SK-N-SH (cell line): ENCODE data around the gene FAM3C. TPM values are rescaled to one million over a fixed set of nuclear protein-coding genes. Genes with fewer than 3 reads are reported as not detected.
"Not testable (repeated sequence)": the region's sequence is repeated elsewhere in the genome, so short reads cannot be mapped to it uniquely, and the experiment has no call there.

Experiments
- CTCF ChIA-PET: fragments of 300-600, 350-600 bp; formaldehyde crosslinking; extraction: SDS; loops from one replicate; lab custom pipeline; 2021; lab: Yijun Ruan, JAX
- POLR2A ChIA-PET: fragments of 350-600 bp; sonication (Branson Sonifier 250); formaldehyde crosslinking; extraction: SDS; loops from one replicate; lab custom pipeline; 2020; ENCODE audit warnings: antibody characterized with exemption, inconsistent platforms; lab: Yijun Ruan, JAX
- DNase-seq: peaks from one replicate; pipeline ENCODE4 v3.0.0; 2012
- H2AFZ ChIP-seq: fragments of 200-600 bp; sonication (generic); 2 replicates; pipeline ENCODE4 v1.8.1; 2016; ENCODE audit warnings: antibody characterized with exemption, mild to moderate bottlenecking, low read depth
- H3F3A ChIP-seq: fragments of 200-600 bp; sonication (generic); replicated peaks from 2 replicates; pipeline ENCODE3; 2016; ENCODE audit warnings: antibody characterized with exemption, mild to moderate bottlenecking; ENCODE audit not compliant: insufficient read depth
- H3K27ac ChIP-seq, 2 experiments: fragments of 200-500 bp in 1 of 2; fragments of 200-600 bp in 1 of 2; sonication (Bioruptor generic) in 1 of 2; sonication (generic), shearing (Covaris generic) in 1 of 2; 2 replicates each; pipeline versions ENCODE4 v1.5.1 to v1.6.1; 2014 to 2016; ENCODE audit warnings: low read depth in 2 of 2, inconsistent platforms in 1 of 2, low read length in 1 of 2, mild to moderate bottlenecking in 1 of 2, mixed read lengths in 1 of 2
- H3K27me3 ChIP-seq: fragments of 200-600 bp; sonication (generic), shearing (Covaris generic); 2 replicates; pipeline ENCODE4 v1.6.1; 2016; ENCODE audit warnings: mixed run types; ENCODE audit not compliant: insufficient read depth
- H3K36me3 ChIP-seq, 2 experiments: fragments of 200-500 bp in 1 of 2; fragments of 200-600 bp in 1 of 2; sonication (Bioruptor generic) in 1 of 2; sonication (generic) in 1 of 2; replicated peaks in 1 of 2; 2 replicates each; pipeline versions ENCODE3 to v1.5.1; 2014 to 2016; ENCODE audit warnings: low read length in 1 of 2, mild to moderate bottlenecking in 1 of 2; ENCODE audit not compliant: insufficient read depth in 2 of 2, control insufficient read depth in 1 of 2
- H3K4me1 ChIP-seq, 2 experiments: fragments of 200-500 bp in 1 of 2; fragments of 200-600 bp in 1 of 2; sonication (Bioruptor generic) in 1 of 2; sonication (generic), shearing (Covaris generic) in 1 of 2; 2 replicates each; pipeline versions ENCODE4 v1.5.1 to v1.6.1; 2014 to 2016; ENCODE audit warnings: low read depth in 1 of 2, low read length in 1 of 2, mixed run types in 1 of 2; ENCODE audit not compliant: insufficient read depth in 2 of 2, control insufficient read depth in 1 of 2
- H3K4me2 ChIP-seq: fragments of 200-600 bp; sonication (generic), shearing (Covaris generic); 2 replicates; pipeline ENCODE4 v1.6.1; 2017; ENCODE audit warnings: mixed run types
- H3K4me3 ChIP-seq, 2 experiments: fragments of 200-500 bp in 1 of 2; fragments of 200-600 bp in 1 of 2; sonication (Bioruptor generic) in 1 of 2; sonication (generic), shearing (Covaris generic) in 1 of 2; 2 replicates each; pipeline versions ENCODE4 v1.5.1 to v1.8.1; 2014 to 2016; ENCODE audit warnings: low read depth in 2 of 2, inconsistent platforms in 1 of 2, low read length in 1 of 2, mild to moderate bottlenecking in 1 of 2, mixed read lengths in 1 of 2, moderate library complexity in 1 of 2
- H3K79me2 ChIP-seq: fragments of 200-600 bp; sonication (generic); 2 replicates; pipeline ENCODE4 v1.8.1; 2017; ENCODE audit warnings: mild to moderate bottlenecking; ENCODE audit not compliant: insufficient read depth
- H3K9ac ChIP-seq: fragments of 200-600 bp; sonication (generic); 2 replicates; pipeline ENCODE4 v1.6.1; 2017; ENCODE audit warnings: mixed run types
- H3K9me2 ChIP-seq: fragments of 200-600 bp; sonication (generic); 2 replicates; pipeline ENCODE4 v1.6.1; 2017; ENCODE audit warnings: mixed run types
- H3K9me3 ChIP-seq: fragments of 200-600 bp; sonication (generic); 2 replicates; pipeline ENCODE4 v1.6.1; 2017; ENCODE audit warnings: mixed run types, mild to moderate bottlenecking, moderate library complexity
- H4K20me1 ChIP-seq: fragments of 200-600 bp; sonication (generic); 2 replicates; pipeline ENCODE4 v1.6.1; 2017; ENCODE audit warnings: mild to moderate bottlenecking, mixed run types; ENCODE audit not compliant: insufficient read depth
- CHD2 ChIP-seq: fragments of 150-350 bp; IDR thresholded peaks from 2 replicates; pipeline ENCODE4 v1.6.1; 2018; ENCODE audit warnings: low read length; ENCODE audit not compliant: partially characterized antibody
- ELF1 ChIP-seq: IDR thresholded peaks from 2 replicates; pipeline ENCODE4 v1.4.0; 2012
- EP300 ChIP-seq, 2 experiments: IDR thresholded peaks; 2 replicates each; pipeline versions ENCODE4 v1.4.0 to v1.6.1; 2012; ENCODE audit warnings: borderline replicate concordance in 1 of 2, low read depth in 1 of 2, low read length in 1 of 2
- FOSL2 ChIP-seq: IDR thresholded peaks from 2 replicates; pipeline ENCODE4 v1.4.0; 2012; ENCODE audit warnings: low read depth, mild to moderate bottlenecking, moderate library complexity, borderline replicate concordance
- FOXJ3 ChIP-seq: sonication (generic); formaldehyde crosslinking; IDR thresholded peaks from 2 replicates; pipeline ENCODE4 v1.5.1; 2020; ENCODE audit warnings: mild to moderate bottlenecking, missing genetic modification reagents
- JUND ChIP-seq: IDR thresholded peaks from 2 replicates; pipeline ENCODE4 v1.4.0; 2012
- MXI1 ChIP-seq: IDR thresholded peaks from 2 replicates; pipeline ENCODE4 v1.6.1; 2012; ENCODE audit warnings: mild to moderate bottlenecking, low read depth, low read length, improper control_type of control experiment
- NFIC ChIP-seq: IDR thresholded peaks from 2 replicates; pipeline ENCODE4 v1.4.0; 2012; ENCODE audit warnings: borderline replicate concordance
- NRF1 ChIP-seq: IDR thresholded peaks from 2 replicates; pipeline ENCODE4 v1.6.1; 2012; ENCODE audit warnings: low read depth, mild to moderate bottlenecking, low read length
- POLR2AphosphoS5 ChIP-seq: IDR thresholded peaks from 2 replicates; pipeline ENCODE4 v1.6.1; 2012; ENCODE audit warnings: low read depth, low read length
- RAD21 ChIP-seq: IDR thresholded peaks from 2 replicates; pipeline ENCODE4 v1.6.1; 2012; ENCODE audit warnings: mild to moderate bottlenecking, low read length
- RCOR1 ChIP-seq: fragments of 150-350 bp; IDR thresholded peaks from 2 replicates; pipeline ENCODE4 v1.6.1; 2017; ENCODE audit warnings: antibody characterized with exemption, low read length
- RFX5 ChIP-seq: IDR thresholded peaks from 2 replicates; pipeline ENCODE4 v1.6.1; 2012; ENCODE audit warnings: mild to moderate bottlenecking, improper control_type of control experiment, low read length
- RXRA ChIP-seq: IDR thresholded peaks from 2 replicates; pipeline ENCODE4 v1.4.0; 2012; ENCODE audit warnings: low read depth, mild to moderate bottlenecking, borderline replicate concordance
- SMC3 ChIP-seq: IDR thresholded peaks from 2 replicates; pipeline ENCODE4 v1.6.1; 2012; ENCODE audit warnings: low read depth, low read length, improper control_type of control experiment
- TAF1 ChIP-seq: IDR thresholded peaks from 2 replicates; pipeline ENCODE4 v1.6.1; 2012; ENCODE audit warnings: low read depth, mild to moderate bottlenecking, low read length, moderate library complexity, borderline replicate concordance
- TEAD4 ChIP-seq: IDR thresholded peaks from 2 replicates; pipeline ENCODE4 v1.4.0; 2012; ENCODE audit warnings: mild to moderate bottlenecking, borderline replicate concordance; ENCODE audit not compliant: insufficient read depth
- YY1 ChIP-seq: IDR thresholded peaks from 2 replicates; pipeline ENCODE4 v1.4.0; 2012; ENCODE audit warnings: low read depth, mild to moderate bottlenecking
- WGBS: methylation state at CpG from one replicate; pipeline ENCODE4 v1.1.6; 2017; ENCODE audit warnings: low lambda C conversion rate; 5-methylcytosine and 5-hydroxymethylcytosine counted together
- polyA plus RNA-seq, 3 experiments: library from polyadenylated mRNA; depleted of rRNA; stranded (reverse); fragments of >200 nt; gene quantifications; 2 replicates each; pipeline ENCODE4 v1.2.3, GENCODE V29; 2012
- TF ChIP-seq, protein P1 (sequence below): fragments of 150-350 bp; IDR thresholded peaks from 2 replicates; pipeline ENCODE4 v1.6.1; 2017; ENCODE audit warnings: antibody characterized with exemption, low read length, low read depth, borderline replicate concordance
- TF ChIP-seq, protein P2 (sequence below): IDR thresholded peaks from 2 replicates; pipeline ENCODE4 v1.4.0; 2012; ENCODE audit warnings: low read depth
- TF ChIP-seq, protein P3 (sequence below): IDR thresholded peaks from 2 replicates; pipeline ENCODE4 v1.4.0; 2012; ENCODE audit warnings: low read depth, borderline replicate concordance

Gene FAM3C
- polyA plus RNA-seq, 1 of the 3 experiments (the other 2 are of a cell fraction): 80.0 TPM

DNA sequence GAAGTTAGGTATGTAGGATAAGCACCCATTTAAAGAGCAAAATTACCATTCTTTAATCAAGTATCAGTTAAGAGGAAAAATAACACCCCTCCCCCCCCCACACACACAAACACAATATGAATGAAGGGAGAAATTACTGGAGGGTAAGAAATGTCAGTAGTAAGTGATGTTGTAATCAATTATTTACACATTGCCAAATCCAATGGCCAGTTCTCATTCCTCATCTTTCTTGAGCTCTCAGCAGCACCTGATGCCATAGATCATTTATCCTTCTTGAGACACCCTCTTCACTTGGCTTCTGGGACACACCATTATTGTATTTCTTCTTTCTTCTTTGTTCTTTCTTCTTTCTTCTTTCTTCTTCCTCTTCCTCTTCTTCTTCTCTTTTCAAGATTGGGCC is 33.7 kb upstream of the FAM3C start:
- no peaks in the 10 kb centered on the region for H3K9me2 ChIP-seq
- ChIA-PET CTCF (interaction anchor here (0.7 kb wide), 1 partner anchor 34 kb away, joined by 3 read pairs; no protein-coding TSS in a partner anchor), POLR2A (no interaction called here)
- no peak for DNase-seq
- TF ChIP-seq CHD2: no peak
- TF ChIP-seq POLR2AphosphoS5: no peak
- TF ChIP-seq RCOR1: no peak
- TF ChIP-seq RAD21: no peak
- TF ChIP-seq SMC3: no peak
- no peak for TF ChIP-seq NRF1
- no peak for TF ChIP-seq TEAD4
- no peak for TF ChIP-seq EP300 (IDR thresholded peaks at IDR 0.05; ENCODE audit: borderline replicate concordance in 1 of 2, low read depth in 1 of 2, low read length in 1 of 2)
- no peak overlapping the region for H2AFZ ChIP-seq
- H3K27me3 ChIP-seq: no peaks in the 10 kb centered on the region
- no peaks in the 10 kb centered on the region for H3F3A ChIP-seq
- no peak overlapping the region for H3K27ac ChIP-seq
- H3K9me3 ChIP-seq: no peaks in the 10 kb centered on the region
- H4K20me1 ChIP-seq: no peaks in the 10 kb centered on the region
- no peak overlapping the region for H3K9ac ChIP-seq
- H3K4me3 ChIP-seq: no peak overlapping the region
- H3K4me1 ChIP-seq: no peaks in the 10 kb centered on the region
- no peaks in the 10 kb centered on the region for H3K36me3 ChIP-seq
- no peak overlapping the region for H3K4me2 ChIP-seq
- H3K79me2 ChIP-seq: no peaks in the 10 kb centered on the region

DNA sequence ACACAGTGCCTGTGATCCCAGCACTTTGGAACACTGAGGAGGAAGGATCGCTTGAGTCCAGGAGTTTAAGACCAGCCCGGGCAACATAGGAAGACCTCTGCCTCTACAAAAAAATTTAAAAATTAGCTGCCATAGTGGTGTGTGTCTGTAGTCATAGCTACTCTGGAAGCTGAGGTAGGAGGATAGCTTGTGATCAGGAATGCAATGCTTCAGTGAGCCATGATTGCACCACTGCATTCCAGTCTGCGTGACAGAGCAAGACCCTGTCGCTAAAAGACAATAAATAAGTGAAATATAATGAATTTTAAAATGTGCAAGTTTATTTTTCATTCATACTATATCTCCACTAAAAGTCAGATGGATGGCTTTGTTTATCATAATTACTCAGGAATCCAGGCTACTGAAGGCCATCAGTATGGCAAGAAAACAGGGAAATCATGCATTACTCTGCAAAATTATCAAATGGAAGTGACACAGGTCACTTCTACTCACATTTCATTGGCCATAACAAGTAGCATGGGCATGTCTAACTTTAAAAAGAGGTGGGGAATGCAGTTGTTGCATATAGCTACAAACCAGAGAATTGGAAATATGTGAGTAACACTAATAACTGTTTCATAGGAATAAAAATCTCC is 32.9 kb upstream of the FAM3C start:
- H3K79me2 ChIP-seq: no peaks in the 10 kb centered on the region
- no peaks in the 10 kb centered on the region for H3K9me3 ChIP-seq
- TF ChIP-seq EP300 (IDR thresholded peaks at IDR 0.05; ENCODE audit: borderline replicate concordance in 1 of 2, low read depth in 1 of 2, low read length in 1 of 2) (no peak), TAF1 (no peak), FOXJ3 (CRISPR knock-in tag) (no peak), ELF1 (no peak), YY1 (no peak), CHD2 (no peak), RXRA (no peak), RFX5 (no peak), SMC3 (no peak), NFIC (no peak), JUND (no peak), NRF1 (no peak), MXI1 (no peak), FOSL2 (no peak), RAD21 (no peak)
- TF ChIP-seq, protein P1, sequence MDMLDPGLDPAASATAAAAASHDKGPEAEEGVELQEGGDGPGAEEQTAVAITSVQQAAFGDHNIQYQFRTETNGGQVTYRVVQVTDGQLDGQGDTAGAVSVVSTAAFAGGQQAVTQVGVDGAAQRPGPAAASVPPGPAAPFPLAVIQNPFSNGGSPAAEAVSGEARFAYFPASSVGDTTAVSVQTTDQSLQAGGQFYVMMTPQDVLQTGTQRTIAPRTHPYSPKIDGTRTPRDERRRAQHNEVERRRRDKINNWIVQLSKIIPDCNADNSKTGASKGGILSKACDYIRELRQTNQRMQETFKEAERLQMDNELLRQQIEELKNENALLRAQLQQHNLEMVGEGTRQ: no peak
- TF ChIP-seq, protein P2, sequence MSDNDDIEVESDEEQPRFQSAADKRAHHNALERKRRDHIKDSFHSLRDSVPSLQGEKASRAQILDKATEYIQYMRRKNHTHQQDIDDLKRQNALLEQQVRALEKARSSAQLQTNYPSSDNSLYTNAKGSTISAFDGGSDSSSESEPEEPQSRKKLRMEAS: no peak
- TF ChIP-seq, protein P3, sequence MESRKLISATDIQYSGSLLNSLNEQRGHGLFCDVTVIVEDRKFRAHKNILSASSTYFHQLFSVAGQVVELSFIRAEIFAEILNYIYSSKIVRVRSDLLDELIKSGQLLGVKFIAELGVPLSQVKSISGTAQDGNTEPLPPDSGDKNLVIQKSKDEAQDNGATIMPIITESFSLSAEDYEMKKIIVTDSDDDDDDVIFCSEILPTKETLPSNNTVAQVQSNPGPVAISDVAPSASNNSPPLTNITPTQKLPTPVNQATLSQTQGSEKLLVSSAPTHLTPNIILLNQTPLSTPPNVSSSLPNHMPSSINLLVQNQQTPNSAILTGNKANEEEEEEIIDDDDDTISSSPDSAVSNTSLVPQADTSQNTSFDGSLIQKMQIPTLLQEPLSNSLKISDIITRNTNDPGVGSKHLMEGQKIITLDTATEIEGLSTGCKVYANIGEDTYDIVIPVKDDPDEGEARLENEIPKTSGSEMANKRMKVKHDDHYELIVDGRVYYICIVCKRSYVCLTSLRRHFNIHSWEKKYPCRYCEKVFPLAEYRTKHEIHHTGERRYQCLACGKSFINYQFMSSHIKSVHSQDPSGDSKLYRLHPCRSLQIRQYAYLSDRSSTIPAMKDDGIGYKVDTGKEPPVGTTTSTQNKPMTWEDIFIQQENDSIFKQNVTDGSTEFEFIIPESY: no peak
- no peak overlapping the region for H3K9ac ChIP-seq
- H3K27me3 ChIP-seq: no peaks in the 10 kb centered on the region
- no peaks in the 10 kb centered on the region for H3K4me1 ChIP-seq
- no peaks in the 10 kb centered on the region for H4K20me1 ChIP-seq
- no peak overlapping the region for H3K27ac ChIP-seq
- no peak overlapping the region for H3K4me3 ChIP-seq
- WGBS: 64% methylated on average over 4 of the region's 4 CpGs
- H3K9me2 ChIP-seq: no peaks in the 10 kb centered on the region
- DNase-seq: no peak
- no peak overlapping the region for H2AFZ ChIP-seq
- no peaks in the 10 kb centered on the region for H3F3A ChIP-seq
- H3K4me2 ChIP-seq: no peak overlapping the region
- POLR2A ChIA-PET: no interaction called here
- no peaks in the 10 kb centered on the region for H3K36me3 ChIP-seq
- CTCF ChIA-PET: interaction anchor here (1.8 kb wide), 1 partner anchor 15 kb away, joined by 7 read pairs; no protein-coding TSS in a partner anchor

DNA sequence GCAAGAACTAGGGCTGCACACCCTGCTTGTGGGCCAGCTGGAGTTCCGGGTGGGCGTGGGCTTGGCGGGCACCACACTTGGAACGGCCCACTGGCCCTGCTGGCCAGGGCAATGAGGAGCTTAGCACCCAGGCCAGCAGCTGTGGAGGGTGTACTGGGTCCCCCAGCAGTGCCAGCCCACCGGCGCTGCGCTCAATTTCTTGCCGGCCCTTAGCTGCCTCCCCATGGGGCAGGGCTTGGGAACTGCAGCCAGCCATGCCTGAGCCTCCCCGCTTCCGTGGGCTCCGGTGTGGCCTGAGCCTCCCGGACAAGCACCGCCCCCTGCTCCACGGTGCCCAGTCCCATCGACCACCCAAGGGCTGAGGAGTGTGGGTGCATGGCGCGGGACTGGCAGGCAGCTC is 25.6 kb upstream of the FAM3C start:
- H3K4me1 ChIP-seq, DNase-seq, H3F3A ChIP-seq, H3K9me2 ChIP-seq, H3K27ac ChIP-seq, H3K27me3 ChIP-seq, H3K9ac ChIP-seq, H2AFZ ChIP-seq, H4K20me1 ChIP-seq, H3K4me3 ChIP-seq, H3K4me2 ChIP-seq, H3K9me3 ChIP-seq, POLR2A ChIA-PET, H3K79me2 ChIP-seq, H3K36me3 ChIP-seq: not testable (repeated sequence)
- WGBS: 80% methylated on average over 7 of the region's 17 CpGs
- CTCF ChIA-PET: interaction anchor here (0.9 to 2.4 kb wide), 3 partner anchors 17 to 54 kb away, joined by 3 to 10 read pairs (median 6); partner anchors contain the start of gene FAM3C
